Endothelial cell of umbilical vein (primary cell): ENCODE results near the gene DMXL1. TPM values are rescaled to one million over a fixed set of nuclear protein-coding genes. Genes with fewer than 3 reads are reported as not detected.

Source experiments
- BruUV-seq: library from RNA; stranded (reverse); fragments of 400-500 nt; replicated peaks from 2 replicates; lab custom pipeline; 2021; lab: Mats Ljungman, UMichigan
- CTCF ChIA-PET: fragments of 300-600, 350-600 bp; sonication (Branson Sonifier 250); formaldehyde crosslinking; loops from one replicate; lab custom pipeline; 2021; ENCODE audit warnings: antibody characterized with exemption, inconsistent platforms; lab: Charles Lee
- POLR2A ChIA-PET: fragments of 300-600, 350-600 bp; sonication (Branson Sonifier 250); formaldehyde crosslinking; loops from one replicate; lab custom pipeline; 2021; ENCODE audit warnings: antibody characterized with exemption, inconsistent platforms; lab: Charles Lee
- DNase-seq: peaks from one replicate; pipeline ENCODE4 v3.0.0-alpha.2; 2011; ENCODE audit warnings: low read depth, low spot score
- FAIRE-seq: peaks from 2 replicates; lab custom pipeline; 2011; peaks lifted over from hg19 to GRCh38; lab: Jason Lieb, UNC
- H2AFZ ChIP-seq: 2 replicates; pipeline ENCODE4 v1.6.0; 2012; ENCODE audit warnings: low read depth, low read length, control low read depth, inconsistent platforms
- H3K27ac ChIP-seq: 2 replicates; pipeline ENCODE4 v1.5.1; 2011; ENCODE audit warnings: low read depth, mild to moderate bottlenecking, control low read depth, low read length, moderate library complexity; ENCODE audit not compliant: insufficient read depth
- H3K27me3 ChIP-seq, 2 experiments: 2 replicates each; pipeline versions ENCODE4 v1.6.0 to v1.6.1; 2011; ENCODE audit warnings: low read length in 2 of 2, mixed read lengths in 1 of 2; ENCODE audit not compliant: control insufficient read depth in 2 of 2, insufficient read depth in 2 of 2
- H3K36me3 ChIP-seq, 2 experiments: 2 replicates in 1 of 2; 3 replicates in 1 of 2; pipeline ENCODE4 v1.5.1; 2011; ENCODE audit warnings: low read length in 2 of 2, mild to moderate bottlenecking in 1 of 2, moderate library complexity in 1 of 2; ENCODE audit not compliant: control insufficient read depth in 2 of 2, insufficient read depth in 2 of 2; ENCODE audit errors: extremely low read depth in 1 of 2
- H3K4me1 ChIP-seq: 3 replicates; pipeline ENCODE4 v1.5.1; 2011; ENCODE audit warnings: mild to moderate bottlenecking, low read length; ENCODE audit not compliant: control insufficient read depth, insufficient read depth; ENCODE audit errors: extremely low read depth
- H3K4me2 ChIP-seq: 2 replicates; pipeline ENCODE4 v1.6.1; 2011; ENCODE audit warnings: low read length, control low read depth, mixed read lengths; ENCODE audit not compliant: insufficient read depth
- H3K4me3 ChIP-seq, 3 experiments: fragments of 200-600 bp in 1 of 3; sonication (generic), shearing (Covaris generic) in 1 of 3; replicated peaks in 1 of 3; 2 replicates each; pipeline ENCODE4 v1.5.1; 2011 to 2016; ENCODE audit warnings: control low read depth in 3 of 3, low read length in 3 of 3, mild to moderate bottlenecking in 2 of 3, inconsistent platforms in 1 of 3, low read depth in 1 of 3, moderate library complexity in 1 of 3; ENCODE audit not compliant: insufficient read depth in 1 of 3
- H3K79me2 ChIP-seq: 2 replicates; pipeline ENCODE4 v1.6.0; 2012; ENCODE audit warnings: low read length, inconsistent platforms; ENCODE audit not compliant: control insufficient read depth, insufficient read depth
- H3K9ac ChIP-seq: replicated peaks from 2 replicates; pipeline ENCODE3; 2011; ENCODE audit warnings: low read length, control low read depth; ENCODE audit not compliant: insufficient read depth; ENCODE audit errors: extremely low read depth
- H3K9me1 ChIP-seq: replicated peaks from 3 replicates; pipeline ENCODE4 v1.6.0; 2011; ENCODE audit warnings: mild to moderate bottlenecking, low read length; ENCODE audit not compliant: control insufficient read depth, insufficient read depth; ENCODE audit errors: extremely low read depth
- H3K9me3 ChIP-seq: replicated peaks from 2 replicates; pipeline ENCODE4 v1.5.1; 2012; ENCODE audit warnings: low read length, inconsistent platforms; ENCODE audit not compliant: control insufficient read depth, insufficient read depth
- H4K20me1 ChIP-seq: replicated peaks from 2 replicates; pipeline ENCODE3; 2011; ENCODE audit warnings: mild to moderate bottlenecking, low read length; ENCODE audit not compliant: control insufficient read depth, insufficient read depth; ENCODE audit errors: extremely low read depth
- CTCF ChIP-seq, 2 donors: IDR thresholded peaks; 1 replicate in 1 of 2; 2 replicates in 1 of 2; pipeline ENCODE4 v1.5.1; 2011; ENCODE audit warnings: low read length in 2 of 2, mild to moderate bottlenecking in 2 of 2, moderate library complexity in 2 of 2, control low read depth in 1 of 2, inconsistent platforms in 1 of 2, low read depth in 1 of 2; ENCODE audit not compliant: insufficient read depth in 1 of 2; ENCODE audit errors: extremely low read depth in 1 of 2
- EZH2 ChIP-seq: IDR thresholded peaks from 2 replicates; pipeline ENCODE4 v1.6.1; 2012; ENCODE audit warnings: borderline replicate concordance, low read depth, mild to moderate bottlenecking, moderate library complexity, low read length, inconsistent platforms; ENCODE audit not compliant: severe bottlenecking
- FOS ChIP-seq: IDR thresholded peaks from 2 replicates; pipeline ENCODE4 v1.6.1; 2011; ENCODE audit warnings: mild to moderate bottlenecking, low read length, moderate library complexity, borderline replicate concordance; ENCODE audit not compliant: insufficient read depth
- GATA2 ChIP-seq: IDR thresholded peaks from 2 replicates; pipeline ENCODE4 v1.7.0; 2011; ENCODE audit warnings: low read depth, mild to moderate bottlenecking, moderate library complexity, mixed read lengths, low read length; ENCODE audit not compliant: insufficient read length, insufficient read depth
- JUN ChIP-seq: IDR thresholded peaks from 2 replicates; pipeline ENCODE4 v1.6.1; 2011; ENCODE audit warnings: borderline replicate concordance, low read depth; ENCODE audit not compliant: insufficient read length, insufficient read depth
- MAX ChIP-seq: IDR thresholded peaks from 2 replicates; pipeline ENCODE4 v1.6.1; 2011; ENCODE audit not compliant: insufficient read depth, insufficient read length
- MYC ChIP-seq: IDR thresholded peaks from one replicate; pipeline ENCODE4 v1.6.1; 2011; ENCODE audit warnings: mild to moderate bottlenecking, low read depth, low read length
- POLR2A ChIP-seq: IDR thresholded peaks from 2 replicates; pipeline ENCODE4 v1.6.1; 2012; ENCODE audit warnings: low read depth, mild to moderate bottlenecking, control low read depth, low read length
- POLR2AphosphoS5 ChIP-seq: IDR thresholded peaks from 2 replicates; pipeline ENCODE4 v1.6.1; 2012; ENCODE audit warnings: low read depth, mild to moderate bottlenecking, control low read depth, low read length, moderate library complexity; ENCODE audit not compliant: insufficient read depth
- dilution Hi-C: fragments of 300-500 bp; cut with MboI; formaldehyde crosslinking; loops from one replicate; pipeline ENCODE4 v1.15.0; 2019; ENCODE audit warnings: low sequenced_read_pairs; ENCODE audit not compliant: extremely low pct_ligation_motif_present
- intact Hi-C: fragments of 100-400 bp; cut with micrococcal nuclease; formaldehyde crosslinking; loops from one replicate; pipeline ENCODE4 v1.10.0; 2022
- polyA plus RNA-seq, 4 experiments: library from polyadenylated mRNA; depleted of rRNA in 3 of 4; stranded (reverse) in 3 of 4; unstranded in 1 of 4; fragments of >200 nt; gene quantifications; 2 replicates each; pipeline versions ENCODE4 v1.2.1 to v1.2.3, GENCODE V29; 2011 to 2012; ENCODE audit warnings: missing spikeins in 1 of 4
- total RNA-seq: library from RNA; stranded (reverse); gene quantifications from 2 replicates; pipeline ENCODE4 v1.2.3, GENCODE V29; 2021

Gene DMXL1
- total and polyA plus RNA-seq, 2 donors (not counting 3 experiments of a cell fraction or from before 2014, with no cell fraction given): 5.4 to 24.7 TPM

GRCh38 chr5:119123280-119123679 is 52.4 kb downstream of the DMXL1 start:
- no peaks in the 10 kb centered on the region for H3K4me1 ChIP-seq
- dilution Hi-C loops (no loop called here), intact Hi-C loops (no loop called here)
- H3K36me3 ChIP-seq: no peaks in the 10 kb centered on the region
- no peaks in the 10 kb centered on the region for H3K27me3 ChIP-seq
- no peak overlapping the region for H2AFZ ChIP-seq
- no peak for DNase-seq
- POLR2A ChIA-PET: no interaction called here
- no peak for FAIRE-seq
- CTCF ChIA-PET: interaction anchor here (0.5 kb wide), 1 partner anchor 38 kb away, joined by 4 read pairs; no protein-coding TSS in a partner anchor
- H3K9ac ChIP-seq: no peak overlapping the region
- H4K20me1 ChIP-seq: no peaks in the 10 kb centered on the region
- no TSS peak for BruUV-seq
- no peak overlapping the region for H3K4me2 ChIP-seq
- no peak overlapping the region for H3K4me3 ChIP-seq
- no peaks in the 10 kb centered on the region for H3K9me3 ChIP-seq
- no peaks in the 10 kb centered on the region for H3K79me2 ChIP-seq
- TF ChIP-seq EZH2 (no peak), FOS (no peak), CTCF (IDR thresholded peaks at IDR 0.05; ENCODE audit: extremely low read depth in 1 of 2, insufficient read depth in 1 of 2, low read depth in 1 of 2, low read length in 2 of 2) (no peak), JUN (no peak), MAX (no peak), POLR2AphosphoS5 (no peak), MYC (no peak), GATA2 (no peak), POLR2A (no peak)
- H3K9me1 ChIP-seq: no peaks in the 10 kb centered on the region
- no peak overlapping the region for H3K27ac ChIP-seq
